Measurements from ENCODE around the gene SOS1.
"Not testable (repeated sequence)": the region's sequence is repeated elsewhere in the genome, so short reads cannot be mapped to it uniquely, and the experiment has no call there.

SOS1 gene

DNA sequence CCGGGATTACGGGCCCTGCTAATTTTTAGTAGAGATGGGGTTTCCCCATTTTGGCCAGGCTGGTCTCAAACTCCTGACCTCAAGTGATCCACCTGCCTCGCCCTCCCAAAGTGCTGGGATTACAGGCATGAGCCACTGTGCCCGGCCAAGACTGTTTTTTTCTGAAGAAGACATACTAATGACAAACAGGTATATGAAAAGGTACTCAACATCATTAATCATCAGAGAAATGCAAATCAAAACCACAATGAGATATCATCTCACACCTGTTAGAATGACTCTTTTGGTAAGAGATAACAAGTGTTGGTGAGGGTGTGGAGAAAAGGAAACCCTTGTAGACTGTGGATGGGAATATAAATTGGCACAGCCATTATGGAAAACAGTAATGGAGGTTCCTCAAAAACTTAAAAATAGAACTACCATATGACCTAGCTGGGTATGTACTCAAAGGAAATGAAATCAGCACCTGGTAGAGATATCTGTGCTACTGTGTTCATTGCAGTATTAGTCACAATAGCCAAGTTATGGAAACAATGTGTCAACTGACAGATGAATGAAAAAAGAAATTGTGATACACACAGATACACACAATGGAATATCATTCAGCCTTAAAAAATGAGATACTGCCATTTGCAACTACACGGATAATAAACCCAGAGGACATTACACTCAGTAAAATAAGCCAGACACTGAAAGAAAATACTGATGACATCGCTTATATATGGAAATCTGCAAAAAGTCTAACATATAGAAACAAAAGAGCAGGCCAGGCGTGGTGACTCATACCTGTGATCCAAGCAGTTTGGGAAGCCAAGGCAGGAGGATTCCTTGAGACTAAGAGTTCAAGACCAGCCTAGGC lies 20.8 kb downstream of the SOS1 start:
- no peak for DNase-seq (ENCODE audit: low spot score)

DNA sequence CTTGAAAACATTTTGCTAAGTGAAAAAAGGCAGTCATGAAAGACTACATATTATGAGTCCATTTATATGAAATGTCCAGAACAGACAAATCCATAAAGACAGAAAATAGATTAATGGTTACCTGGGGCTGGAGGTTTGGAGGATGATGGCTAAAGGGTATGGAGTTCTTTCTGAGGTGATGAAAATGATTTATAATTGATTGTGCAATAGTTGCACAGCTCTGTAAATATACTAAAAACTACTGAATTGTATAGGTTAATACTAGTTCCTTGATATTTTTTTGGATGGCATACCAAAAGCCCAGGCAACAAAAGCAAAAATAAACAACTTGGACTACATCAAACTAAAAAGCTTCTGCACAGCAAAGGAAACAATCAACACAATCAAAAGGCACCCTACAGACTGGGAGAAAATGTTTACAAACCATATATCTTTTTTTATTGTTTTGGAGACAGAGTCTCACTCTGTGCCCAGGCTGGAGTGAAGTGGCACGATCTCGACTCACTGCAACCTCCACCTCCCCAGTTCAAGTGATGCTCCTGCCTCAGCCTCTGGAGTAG lies 21.5 kb downstream of the SOS1 start:
- DNase-seq (ENCODE audit: low spot score): no peak

DNA sequence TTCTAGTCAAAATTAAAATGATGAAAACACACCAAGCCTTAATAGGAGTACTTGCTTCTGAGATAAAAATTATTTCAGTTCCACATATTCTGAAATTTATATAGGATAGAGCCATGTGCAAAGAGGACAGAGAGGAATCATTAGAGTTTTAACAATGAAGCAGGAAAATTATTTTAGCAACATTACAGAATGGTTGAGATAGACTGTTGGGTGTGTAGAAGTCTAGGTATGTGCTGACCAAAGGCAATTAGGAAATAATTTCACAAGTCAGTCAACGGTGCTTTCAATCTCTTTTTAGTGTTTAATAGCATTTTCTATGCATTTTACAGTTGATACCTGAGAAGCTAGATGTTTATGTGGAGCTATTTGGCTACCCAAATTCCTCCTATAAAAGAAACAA lies 25.2 kb downstream of the SOS1 start:
- no peak for DNase-seq (ENCODE audit: low spot score)

DNA sequence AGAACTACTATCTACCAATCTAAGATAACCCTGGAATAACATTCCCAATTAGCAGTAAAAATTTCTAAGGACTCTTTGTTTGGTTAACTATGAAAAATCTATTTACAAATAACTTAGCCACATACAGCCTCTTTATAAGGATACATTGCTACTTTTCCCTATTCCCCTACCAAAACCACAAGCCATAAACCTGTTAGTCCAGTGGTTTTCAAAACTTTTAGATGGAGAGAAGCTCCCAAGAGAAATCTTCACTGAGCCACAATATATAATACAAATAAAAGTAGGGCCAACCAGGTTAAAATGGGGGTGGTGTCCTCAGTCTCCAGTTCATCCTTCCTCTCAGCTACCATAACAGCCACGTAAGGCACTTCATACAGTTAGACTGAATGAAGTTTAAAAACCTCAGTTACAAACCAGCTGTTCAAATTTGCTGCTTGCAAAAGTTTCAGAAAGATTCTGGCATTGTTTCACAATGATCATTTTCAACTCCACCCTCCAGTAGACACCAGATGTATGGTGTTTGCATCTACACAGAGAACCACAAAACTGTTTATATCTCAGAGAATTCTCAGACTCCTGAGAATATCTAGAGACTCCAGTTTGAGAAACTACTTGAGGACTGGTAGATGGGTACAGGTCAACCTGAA lies 26.0 kb downstream of the SOS1 start:
- no peak for DNase-seq (ENCODE audit: low spot score)

DNA sequence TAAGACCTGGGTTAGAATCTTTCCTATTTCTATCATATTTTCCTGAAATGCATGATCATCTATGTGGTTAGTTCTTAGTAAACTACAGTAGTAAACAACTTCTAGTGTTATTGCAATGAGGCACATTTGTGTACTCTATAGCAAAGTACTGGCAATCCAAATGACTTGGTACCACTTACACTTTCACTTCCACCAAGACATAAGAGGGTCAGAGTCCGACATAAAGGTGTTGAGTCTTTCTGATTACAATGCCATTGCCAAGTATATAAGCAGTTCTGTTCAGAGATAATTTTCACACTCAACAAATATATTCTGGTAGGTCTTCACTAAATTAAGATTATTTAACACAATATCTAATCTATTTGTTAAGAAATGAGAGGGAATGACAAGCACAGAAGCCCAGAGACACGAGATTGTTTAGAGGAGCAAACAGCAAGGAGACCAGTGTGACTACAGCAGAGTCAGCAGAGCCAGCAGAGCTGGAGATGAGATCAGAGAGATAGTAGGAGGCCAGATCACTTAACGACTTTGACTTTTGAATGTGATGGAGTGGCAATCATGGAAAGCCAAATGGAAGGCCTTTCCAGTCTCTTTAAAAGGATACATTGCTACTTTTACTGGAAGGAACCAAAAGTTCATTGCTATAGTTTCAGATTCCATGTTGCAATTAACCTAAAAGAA lies 27.5 kb downstream of the SOS1 start:
- DNase-seq (ENCODE audit: low spot score): no peak

DNA sequence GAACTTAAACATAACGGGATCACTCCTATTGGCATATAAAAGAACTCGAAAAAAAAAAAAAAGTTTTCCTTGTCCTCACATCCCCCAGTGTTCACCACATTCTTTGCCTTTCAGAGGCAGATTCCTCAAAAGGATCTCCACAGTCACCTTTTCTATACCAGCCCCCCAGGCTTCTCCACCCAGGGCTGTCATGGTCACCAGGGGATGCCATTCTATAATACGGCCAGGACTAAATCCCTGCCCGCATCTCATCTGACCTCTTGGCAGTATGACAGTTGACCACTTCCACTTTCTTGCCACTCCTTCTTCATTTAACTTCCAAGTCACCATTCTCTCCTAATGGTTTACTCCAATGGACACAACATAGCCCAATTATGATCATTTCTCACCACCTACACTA lies 29.3 kb downstream of the SOS1 start:
- DNase-seq (ENCODE audit: low spot score): no peak

DNA sequence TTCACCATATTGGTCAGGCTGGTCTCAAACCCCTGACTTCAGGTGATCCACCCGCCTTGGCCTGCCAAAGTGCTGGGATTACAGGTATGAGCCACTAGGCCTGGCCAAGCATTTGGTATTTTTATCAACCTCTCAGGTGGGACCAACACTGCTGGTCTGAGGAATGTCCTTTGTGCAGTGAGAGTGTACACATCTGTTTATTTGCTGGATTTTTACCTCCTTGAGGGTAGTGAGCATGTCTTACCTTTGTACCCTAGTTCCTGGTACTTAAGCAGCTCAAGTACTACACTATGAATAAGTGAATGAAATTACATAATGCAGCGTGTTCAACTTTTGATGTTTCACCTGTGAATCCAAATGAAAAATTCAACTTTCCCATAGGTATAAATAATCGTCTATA lies 29.8 kb downstream of the SOS1 start:
- no peak for DNase-seq (ENCODE audit: low spot score)

DNA sequence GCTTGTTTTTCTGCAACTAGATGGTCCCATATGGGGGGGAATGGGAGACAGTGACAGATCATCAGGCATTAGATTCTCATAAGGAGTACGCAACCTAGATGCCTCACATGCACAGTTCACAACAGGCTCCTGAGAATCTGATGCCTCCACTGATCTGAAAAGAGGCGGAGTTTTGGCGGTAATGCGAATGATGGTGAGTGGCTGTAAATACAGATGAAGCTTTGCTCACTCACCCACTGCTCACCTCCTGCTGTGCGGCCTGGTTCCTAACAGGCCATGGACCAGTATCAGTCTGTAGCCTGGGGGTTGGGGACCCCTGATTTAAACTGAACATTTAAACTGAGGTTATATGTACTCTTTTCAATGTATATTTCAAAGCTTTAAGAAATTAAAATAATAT lies 40.7 kb downstream of the SOS1 start:
- DNase-seq (ENCODE audit: low spot score): no peak

DNA sequence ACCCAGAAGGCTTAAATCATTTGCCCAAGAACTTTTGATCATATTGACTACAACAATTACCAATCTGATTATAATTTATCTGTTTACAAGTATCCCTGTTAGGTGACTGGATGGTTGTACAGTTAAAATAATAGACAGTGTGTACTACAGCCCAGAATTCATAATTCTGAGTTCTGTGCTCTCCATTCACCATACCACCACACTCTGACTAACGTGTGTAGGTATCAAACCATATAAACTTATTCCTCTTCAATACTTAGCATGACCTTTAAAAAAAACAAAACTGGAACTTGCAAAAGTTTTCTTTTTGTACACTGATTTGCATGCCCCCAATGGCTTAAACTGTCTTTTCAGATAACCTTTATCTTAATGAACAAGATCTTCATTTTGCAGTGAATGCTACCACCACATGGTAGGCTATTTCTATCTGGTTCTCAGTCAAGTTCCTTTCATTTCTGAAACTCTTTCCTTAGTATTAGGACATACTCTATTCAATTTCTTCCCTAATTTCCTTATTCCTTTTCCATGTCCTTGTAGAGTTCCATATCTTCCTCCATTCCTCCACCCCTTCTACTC lies 50.9 kb downstream of the SOS1 start:
- no peak for DNase-seq (ENCODE audit: low spot score)

DNA sequence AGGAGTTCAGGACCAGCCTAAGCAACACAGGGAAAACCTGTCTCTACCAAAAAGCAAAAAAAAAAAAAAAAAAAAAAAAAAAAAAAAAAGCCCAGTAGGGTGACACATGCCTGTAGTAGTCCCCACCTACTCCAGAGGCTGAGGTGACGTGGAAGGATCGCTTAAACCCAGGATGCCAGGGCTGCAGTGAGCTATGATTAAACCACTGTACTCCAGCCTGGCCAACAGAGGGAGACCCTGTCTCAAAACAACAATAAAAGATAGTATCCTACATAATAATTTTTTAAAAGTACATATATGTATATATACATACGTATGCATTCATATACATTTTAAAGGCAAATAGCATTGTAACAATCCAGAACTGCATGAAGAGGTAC lies 51.7 kb downstream of the SOS1 start:
- DNase-seq (ENCODE audit: low spot score): no peak

DNA sequence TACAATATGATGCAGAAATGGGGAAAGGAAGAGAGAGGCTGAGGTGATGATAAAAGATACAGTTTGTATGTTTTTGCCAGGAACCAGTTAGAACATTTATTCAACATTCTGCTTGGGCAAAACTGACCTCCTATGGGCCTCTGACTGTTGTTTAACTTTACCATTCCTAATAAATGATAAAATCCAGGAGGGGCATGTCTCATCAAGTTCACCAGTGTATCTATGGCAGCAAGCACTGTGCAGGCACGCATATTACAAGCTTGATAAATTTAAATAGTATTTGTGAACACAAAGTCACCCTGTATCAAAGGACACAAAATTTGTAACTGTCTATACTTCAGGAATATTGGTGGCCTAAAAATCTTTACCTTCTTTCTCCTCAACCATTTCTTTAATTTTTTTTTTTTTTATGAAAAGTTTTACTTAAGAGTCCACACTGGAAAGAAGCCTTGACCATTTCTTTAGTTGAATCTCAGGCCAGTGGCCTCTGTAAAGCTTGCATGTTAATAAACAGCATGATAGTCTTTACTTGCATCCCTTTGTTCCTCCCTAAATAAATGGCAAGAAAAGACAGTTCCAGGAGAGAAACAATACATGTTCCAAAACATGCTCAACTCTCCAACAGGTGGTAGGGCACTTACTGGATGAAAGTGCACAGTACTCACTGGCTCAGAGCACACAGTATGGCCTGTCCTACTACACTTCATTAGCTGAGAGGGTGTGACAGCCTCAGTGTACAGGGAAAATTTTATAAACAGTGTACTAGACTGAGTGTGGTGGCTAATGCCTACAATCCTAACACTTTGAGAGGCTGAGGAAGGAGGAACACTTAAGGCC lies 52.3 kb downstream of the SOS1 start:
- no peak for DNase-seq (ENCODE audit: low spot score)

DNA sequence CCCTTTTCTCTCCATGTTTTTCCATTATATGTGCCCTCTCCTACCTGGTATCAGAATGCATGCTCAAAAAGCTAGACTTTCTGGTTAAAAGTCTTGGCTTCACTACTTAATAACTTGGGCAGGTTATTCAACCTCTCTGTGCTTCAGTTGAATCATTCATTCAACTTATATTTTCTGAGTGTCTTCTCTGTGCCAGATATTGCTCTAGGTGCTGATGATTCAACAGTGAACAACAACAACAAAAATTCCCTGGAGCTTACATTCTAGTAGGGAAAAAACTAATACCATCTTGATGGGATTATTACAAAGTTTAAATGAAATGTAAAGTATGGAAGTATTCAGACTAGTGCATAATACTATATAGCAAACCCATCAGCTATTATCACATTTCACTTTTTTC lies 55.2 kb downstream of the SOS1 start:
- no peak for DNase-seq (ENCODE audit: low spot score)

DNA sequence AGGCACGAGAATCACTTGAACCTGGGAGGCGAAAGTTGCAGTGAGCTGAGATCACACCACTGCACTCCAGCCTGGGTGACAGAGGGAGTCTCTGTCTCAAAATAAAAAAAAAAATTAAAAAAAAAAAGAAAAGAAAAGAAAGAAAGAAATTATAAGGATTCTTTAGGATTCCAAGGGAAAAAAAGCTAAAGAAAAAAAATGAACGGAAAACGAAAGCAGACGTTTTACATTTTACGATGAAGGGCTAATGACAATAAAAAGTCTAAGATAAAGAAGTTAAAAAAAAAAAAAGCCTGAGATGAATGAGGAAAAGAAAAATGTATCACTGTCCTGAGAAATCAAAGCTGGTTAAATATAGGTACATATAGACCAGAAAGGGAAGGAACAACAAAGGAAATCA lies 58.5 kb downstream of the SOS1 start:
- no peak for DNase-seq (ENCODE audit: low spot score)

DNA sequence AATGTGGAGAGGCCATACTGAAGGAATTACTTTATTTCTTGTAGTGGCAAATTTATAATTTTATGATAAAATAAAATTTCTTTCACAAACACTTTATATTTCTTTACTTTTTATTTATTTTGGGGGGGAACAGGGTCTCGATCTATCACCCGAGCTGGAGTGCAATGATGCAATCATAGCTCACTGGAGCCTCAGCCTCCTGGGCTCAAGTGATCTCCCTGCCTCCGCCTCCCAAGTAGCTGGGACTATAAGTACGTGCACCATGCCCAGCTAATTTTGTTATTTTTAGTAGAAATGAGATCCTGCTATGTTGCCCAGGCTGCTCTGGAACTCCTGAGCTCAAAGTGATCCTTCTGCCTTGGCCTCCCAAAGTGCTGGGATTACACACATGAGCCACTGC lies 59.6 kb downstream of the SOS1 start:
- no peak for DNase-seq (ENCODE audit: low spot score)

DNA sequence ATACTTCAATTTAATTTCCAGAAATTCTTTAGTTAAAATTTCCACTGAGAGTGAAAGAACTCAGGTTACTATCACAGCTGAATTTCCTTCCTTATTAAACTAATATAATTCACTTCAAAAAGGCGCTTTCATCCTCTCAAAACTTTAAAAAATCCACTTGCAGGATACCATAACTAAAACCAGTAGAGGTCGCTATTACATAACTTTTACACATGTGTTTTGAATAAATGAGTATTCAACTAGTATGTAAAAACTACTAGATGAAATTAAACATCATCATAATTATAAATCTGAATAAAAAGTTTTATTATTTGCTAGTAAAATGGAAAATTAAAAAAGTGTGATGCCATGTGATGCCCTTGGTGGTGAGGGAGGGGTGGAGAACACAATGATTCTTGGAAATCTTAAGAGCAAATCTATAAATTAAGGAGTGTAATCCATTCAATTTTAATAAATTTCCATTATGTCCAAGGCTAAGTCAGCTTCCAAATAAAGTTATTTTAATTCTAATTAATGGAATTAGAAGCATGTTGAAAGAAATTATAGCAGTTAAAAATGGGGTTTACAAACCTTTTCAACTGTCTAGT lies 61.4 kb downstream of the SOS1 start:
- DNase-seq (ENCODE audit: low spot score): peak; percentile 28

DNA sequence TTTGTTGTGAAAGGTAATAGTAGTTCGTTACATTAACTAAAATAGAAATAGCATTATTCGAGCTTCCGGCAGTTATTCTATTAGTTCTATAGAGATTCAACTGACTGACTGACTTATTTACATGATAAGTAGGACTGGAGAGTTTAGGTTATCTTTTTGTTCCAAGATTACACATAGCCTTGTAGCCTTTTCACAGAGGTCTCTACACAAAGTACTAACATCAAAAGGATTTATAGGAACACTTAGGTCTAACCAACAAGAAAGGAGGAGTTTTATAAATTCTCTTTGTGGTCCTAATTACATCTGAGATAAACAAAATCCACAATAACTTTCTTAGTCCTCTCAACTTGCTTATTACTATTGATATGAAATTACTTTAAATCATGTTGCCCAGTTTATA lies 62.8 kb downstream of the SOS1 start:
- DNase-seq (ENCODE audit: low spot score): no peak

DNA sequence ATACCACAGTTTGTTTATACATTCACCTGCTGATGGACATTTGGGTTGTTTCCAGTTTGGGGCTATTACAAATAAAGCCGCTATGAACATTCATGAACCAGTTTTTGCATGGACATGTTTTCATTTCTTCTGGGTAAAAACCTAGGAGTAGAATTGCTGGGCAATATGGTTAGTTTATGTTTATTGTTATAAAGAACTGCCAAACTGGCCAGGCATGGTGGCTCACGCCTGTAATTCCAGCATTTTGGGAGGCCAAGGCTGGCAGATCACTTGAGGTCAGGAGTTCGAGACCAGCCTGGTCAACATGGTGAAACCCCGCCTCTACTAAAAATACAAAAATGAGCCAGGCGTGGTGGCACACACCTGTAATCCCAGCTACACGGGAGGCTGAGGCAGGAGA lies 68.2 kb downstream of the SOS1 start:
- DNase-seq (ENCODE audit: low spot score): not testable (repeated sequence)

DNA sequence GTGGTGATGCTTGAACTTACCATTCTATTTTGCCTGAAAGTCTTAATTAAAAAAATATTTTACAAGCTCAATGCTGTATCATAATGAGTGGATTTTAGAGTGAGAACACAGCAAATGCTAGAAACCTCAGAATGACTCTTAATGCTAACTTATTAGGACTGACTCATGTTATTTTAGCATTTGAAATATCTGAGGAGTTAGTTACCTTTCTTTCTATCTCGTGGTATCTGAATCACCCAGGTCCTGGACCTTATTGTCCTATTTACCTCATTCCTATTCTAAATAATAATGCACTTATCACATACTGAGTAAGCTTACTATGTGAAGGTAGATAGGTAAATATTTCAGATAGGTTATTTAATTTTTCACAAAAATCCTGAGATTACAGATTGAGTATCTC lies 70.7 kb downstream of the SOS1 start:
- DNase-seq (ENCODE audit: low spot score): no peak

DNA sequence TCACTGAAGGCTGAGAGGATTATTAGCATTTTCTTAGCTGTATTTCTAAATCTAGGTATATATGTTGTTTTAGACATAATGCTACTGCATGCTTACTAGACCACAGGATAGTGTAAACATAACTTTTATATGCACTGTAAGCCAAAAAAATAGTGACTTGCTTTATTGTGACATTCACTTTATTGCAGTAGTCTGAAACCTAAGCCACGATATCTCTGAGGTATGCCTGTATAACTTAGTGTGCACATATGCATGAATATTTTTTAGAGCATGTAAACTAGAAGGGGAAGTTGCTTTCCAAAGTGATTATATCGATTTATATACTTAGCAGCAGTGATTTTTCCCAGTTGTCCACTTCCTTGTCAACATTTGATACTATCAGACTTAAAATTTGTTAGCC lies 81.8 kb downstream of the SOS1 start:
- no peak for DNase-seq (ENCODE audit: low spot score)

DNA sequence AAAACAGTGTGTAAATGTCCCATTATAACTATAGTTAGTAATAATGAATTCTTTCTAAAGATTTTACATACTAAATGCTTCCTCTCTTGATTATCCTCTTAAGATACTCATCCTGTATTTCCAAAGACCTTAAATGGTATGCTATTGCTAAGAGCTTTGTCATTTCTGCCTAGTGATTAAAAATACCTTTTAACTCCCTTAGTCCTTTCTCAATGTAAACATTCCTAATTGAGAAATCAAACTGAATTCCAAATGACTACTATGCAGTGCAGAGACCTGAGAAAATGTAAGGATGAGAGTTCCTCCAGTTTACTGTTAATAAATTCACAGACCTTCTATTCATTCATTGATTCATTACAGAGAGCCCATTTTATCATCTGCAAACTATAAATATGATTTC lies 86.9 kb downstream of the SOS1 start:
- peak; percentile 18 for DNase-seq (ENCODE audit: low spot score)

DNA sequence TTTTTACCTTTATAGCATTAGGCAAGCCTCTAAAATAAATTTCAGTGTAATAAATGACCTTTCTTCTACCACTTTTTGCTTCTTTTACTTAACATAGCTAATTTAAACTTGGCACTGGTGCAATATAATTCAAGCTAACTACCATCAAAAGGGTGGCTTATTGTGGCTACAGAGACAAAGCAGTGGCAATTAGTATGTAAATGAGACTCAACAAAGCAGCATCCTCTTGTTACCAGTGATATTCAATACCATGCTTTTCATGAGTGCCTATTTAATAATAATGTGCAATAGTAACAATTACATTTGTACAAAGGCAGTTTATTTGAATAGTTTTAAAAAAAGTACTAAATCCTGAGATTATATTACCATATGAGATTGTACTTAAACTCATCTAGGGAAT lies 93.4 kb downstream of the SOS1 start:
- DNase-seq (ENCODE audit: low spot score): no peak
